Smooth muscle cell (in vitro differentiated cells): ENCODE data around the gene ESAM. TPM values are rescaled to one million over a fixed set of nuclear protein-coding genes. Genes with fewer than 3 reads are reported as not detected.

ENCODE experiments used
- DNase-seq: peaks from one replicate; lab custom pipeline; 2025; ENCODE audit not compliant: unreplicated experiment; lab: John Stamatoyannopoulos, UW
- H2AFZ ChIP-seq: fragments of 200-600 bp; sonication (generic); 2 replicates; pipeline ENCODE4 v1.6.0; 2016; ENCODE audit warnings: antibody characterized with exemption, low read depth, mild to moderate bottlenecking
- H3F3A ChIP-seq: fragments of 200-600 bp; sonication (generic); 2 replicates; pipeline ENCODE4 v1.6.0; 2017; ENCODE audit warnings: antibody characterized with exemption, low read depth
- H3K27ac ChIP-seq: fragments of 200-600 bp; sonication (generic); 2 replicates; pipeline ENCODE4 v1.5.1; 2016; ENCODE audit warnings: low read depth, mild to moderate bottlenecking
- H3K27me3 ChIP-seq: fragments of 200-600 bp; sonication (generic); 2 replicates; pipeline ENCODE4 v1.6.1; 2016; ENCODE audit warnings: low read depth, mild to moderate bottlenecking
- H3K36me3 ChIP-seq: fragments of 200-600 bp; sonication (generic); 2 replicates; pipeline ENCODE4 v1.5.1; 2016; ENCODE audit warnings: low read depth
- H3K4me1 ChIP-seq: fragments of 200-600 bp; sonication (generic); 2 replicates; pipeline ENCODE4 v1.5.1; 2016; ENCODE audit warnings: low read depth
- H3K4me2 ChIP-seq: fragments of 200-600 bp; sonication (generic); 2 replicates; pipeline ENCODE4 v1.6.0; 2016; ENCODE audit warnings: mild to moderate bottlenecking
- H3K4me3 ChIP-seq: fragments of 200-600 bp; sonication (generic); 2 replicates; pipeline ENCODE4 v1.5.1; 2016; ENCODE audit warnings: mild to moderate bottlenecking
- H3K79me2 ChIP-seq: fragments of 200-600 bp; sonication (generic); 2 replicates; pipeline ENCODE4 v1.6.0; 2016; ENCODE audit warnings: low read depth, mild to moderate bottlenecking
- H3K9ac ChIP-seq: fragments of 200-600 bp; sonication (generic); 2 replicates; pipeline ENCODE4 v1.6.0; 2016; ENCODE audit warnings: low read depth
- H3K9me3 ChIP-seq: fragments of 200-600 bp; sonication (generic); replicated peaks from 2 replicates; pipeline ENCODE4 v1.5.1; 2016; ENCODE audit warnings: low read depth
- H4K20me1 ChIP-seq: fragments of 200-600 bp; sonication (generic); 2 replicates; pipeline ENCODE4 v1.6.0; 2016; ENCODE audit warnings: low read depth
- WGBS: methylation state at CpG from one replicate; pipeline ENCODE4 v1.1.7; 2016; ENCODE audit warnings: low lambda C conversion rate; 5-methylcytosine and 5-hydroxymethylcytosine counted together
- polyA plus RNA-seq: library from polyadenylated mRNA; unstranded; fragments of >200 nt; fragmentation: Nextera tagmentation; extraction: Ambion mirVana; gene quantifications from 2 replicates; pipeline ENCODE4 v1.2.1, GENCODE V29; 2016
- total RNA-seq: library from RNA; depleted of rRNA; stranded (reverse); fragments of >200 nt; gene quantifications from 2 replicates; pipeline ENCODE4 v1.2.3, GENCODE V29; 2014
- TF ChIP-seq, protein P1 (sequence below): fragments of 200-600 bp; sonication (generic); IDR thresholded peaks from 2 replicates; pipeline ENCODE4 v1.5.1; 2017; ENCODE audit warnings: borderline replicate concordance, mild to moderate bottlenecking, antibody characterized with exemption; ENCODE audit not compliant: insufficient read depth, poor library complexity, severe bottlenecking

Gene ESAM
- total and polyA plus RNA-seq, 2 experiments from 2014 or later, result 0.31 to 0.94 TPM

DNA sequence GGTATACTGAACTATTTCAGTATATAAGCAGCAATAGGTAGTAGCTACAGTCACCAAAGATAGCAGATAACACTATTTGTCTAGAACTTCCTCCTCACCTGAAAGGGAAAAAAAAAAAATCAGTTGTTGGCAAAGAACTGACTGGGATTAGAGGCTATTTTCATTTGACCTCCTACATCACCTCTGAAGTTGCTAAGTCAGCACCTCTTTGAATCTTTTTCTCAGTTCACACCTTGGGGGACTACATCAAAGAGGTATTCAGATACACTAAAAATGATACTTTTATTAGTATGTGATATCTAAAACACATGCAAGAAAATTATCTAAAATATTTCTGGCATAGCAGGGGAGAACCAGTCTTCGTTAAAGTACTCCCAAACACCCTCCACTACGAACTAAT lies 22.0 kb upstream of the ESAM start:
- no peak overlapping the region for H3K27ac ChIP-seq
- no peaks in the 10 kb centered on the region for H3K9me3 ChIP-seq
- no peaks in the 10 kb centered on the region for H3F3A ChIP-seq
- WGBS, result 100% methylated on average over 2 of the region's 2 CpGs
- peaks cover 71% of the 10 kb centered on the region for H3K79me2 ChIP-seq
- H3K36me3 ChIP-seq, result no peaks in the 10 kb centered on the region
- H3K9ac ChIP-seq, result no peak overlapping the region
- no peak overlapping the region for H2AFZ ChIP-seq
- H3K4me3 ChIP-seq, result no peak overlapping the region
- no peaks in the 10 kb centered on the region for H3K4me1 ChIP-seq
- peaks cover 99% of the 10 kb centered on the region for H4K20me1 ChIP-seq
- H3K4me2 ChIP-seq, result no peak overlapping the region
- TF ChIP-seq, protein P1, sequence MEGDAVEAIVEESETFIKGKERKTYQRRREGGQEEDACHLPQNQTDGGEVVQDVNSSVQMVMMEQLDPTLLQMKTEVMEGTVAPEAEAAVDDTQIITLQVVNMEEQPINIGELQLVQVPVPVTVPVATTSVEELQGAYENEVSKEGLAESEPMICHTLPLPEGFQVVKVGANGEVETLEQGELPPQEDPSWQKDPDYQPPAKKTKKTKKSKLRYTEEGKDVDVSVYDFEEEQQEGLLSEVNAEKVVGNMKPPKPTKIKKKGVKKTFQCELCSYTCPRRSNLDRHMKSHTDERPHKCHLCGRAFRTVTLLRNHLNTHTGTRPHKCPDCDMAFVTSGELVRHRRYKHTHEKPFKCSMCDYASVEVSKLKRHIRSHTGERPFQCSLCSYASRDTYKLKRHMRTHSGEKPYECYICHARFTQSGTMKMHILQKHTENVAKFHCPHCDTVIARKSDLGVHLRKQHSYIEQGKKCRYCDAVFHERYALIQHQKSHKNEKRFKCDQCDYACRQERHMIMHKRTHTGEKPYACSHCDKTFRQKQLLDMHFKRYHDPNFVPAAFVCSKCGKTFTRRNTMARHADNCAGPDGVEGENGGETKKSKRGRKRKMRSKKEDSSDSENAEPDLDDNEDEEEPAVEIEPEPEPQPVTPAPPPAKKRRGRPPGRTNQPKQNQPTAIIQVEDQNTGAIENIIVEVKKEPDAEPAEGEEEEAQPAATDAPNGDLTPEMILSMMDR, result no peak
- H3K27me3 ChIP-seq, result no peaks in the 10 kb centered on the region
- DNase-seq, result no peak

DNA sequence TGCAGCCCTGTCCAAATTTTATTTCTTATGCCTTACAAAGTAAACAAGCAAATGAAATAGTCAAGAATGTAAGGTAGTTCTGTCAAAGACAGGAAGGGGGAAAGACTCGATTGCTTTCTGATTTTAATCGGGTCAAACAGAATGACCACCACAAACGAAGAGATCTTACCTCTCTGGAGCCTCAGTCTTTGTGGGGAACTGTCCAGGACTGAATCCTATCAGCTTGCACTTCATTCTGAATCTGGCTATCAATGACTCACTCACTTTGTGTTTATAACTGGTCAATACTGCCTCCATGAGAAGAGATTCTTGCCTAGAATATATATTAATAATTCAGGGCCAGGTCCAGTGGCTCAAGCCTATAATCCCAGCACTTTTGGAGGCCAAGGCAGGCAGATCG lies 20.9 kb upstream of the ESAM start:
- H3K4me2 ChIP-seq, result no peak overlapping the region
- peaks cover 99% of the 10 kb centered on the region for H4K20me1 ChIP-seq
- TF ChIP-seq, protein P1, result no peak
- H3K79me2 ChIP-seq, result peaks cover 69% of the 10 kb centered on the region
- no peaks in the 10 kb centered on the region for H3K4me1 ChIP-seq
- H3K27me3 ChIP-seq, result no peaks in the 10 kb centered on the region
- no peak for DNase-seq
- H3K27ac ChIP-seq, result no peak overlapping the region
- no peak overlapping the region for H3K9ac ChIP-seq
- H3K36me3 ChIP-seq, result no peaks in the 10 kb centered on the region
- no peaks in the 10 kb centered on the region for H3K9me3 ChIP-seq
- 95% methylated on average over 4 of the region's 4 CpGs for WGBS
- H3F3A ChIP-seq, result no peaks in the 10 kb centered on the region
- H3K4me3 ChIP-seq, result no peak overlapping the region
- no peak overlapping the region for H2AFZ ChIP-seq

GRCh38 chr11:124779568-124779967 lies 17.5 kb upstream of the ESAM start:
- H3K36me3 ChIP-seq, result no peaks in the 10 kb centered on the region
- no peak for DNase-seq
- WGBS, result 26% methylated on average over 1 of the region's 1 CpG
- no peaks in the 10 kb centered on the region for H3F3A ChIP-seq
- peaks cover 95% of the 10 kb centered on the region for H4K20me1 ChIP-seq
- H3K9me3 ChIP-seq, result no peaks in the 10 kb centered on the region
- H2AFZ ChIP-seq, result no peak overlapping the region
- H3K9ac ChIP-seq, result no peak overlapping the region
- TF ChIP-seq, protein P1, result no peak
- H3K27ac ChIP-seq, result no peak overlapping the region
- H3K4me1 ChIP-seq, result no peaks in the 10 kb centered on the region
- no peak overlapping the region for H3K4me3 ChIP-seq
- H3K27me3 ChIP-seq, result no peaks in the 10 kb centered on the region
- H3K4me2 ChIP-seq, result no peak overlapping the region
- peaks cover 75% of the 10 kb centered on the region for H3K79me2 ChIP-seq

- no peak for DNase-seq
- H3K36me3 ChIP-seq, result no peaks in the 10 kb centered on the region
- TF ChIP-seq, protein P1, result no peak
- H3F3A ChIP-seq, result no peaks in the 10 kb centered on the region
- peaks cover 66% of the 10 kb centered on the region for H3K79me2 ChIP-seq
- H2AFZ ChIP-seq, result no peak overlapping the region
- H3K4me3 ChIP-seq, result no peak overlapping the region
- WGBS, result 84% methylated on average over 2 of the region's 2 CpGs
- H3K9me3 ChIP-seq, result no peaks in the 10 kb centered on the region
- H3K9ac ChIP-seq, result no peak overlapping the region
- no peaks in the 10 kb centered on the region for H3K4me1 ChIP-seq
- H3K27ac ChIP-seq, result no peak overlapping the region
- no peaks in the 10 kb centered on the region for H3K27me3 ChIP-seq
- H4K20me1 ChIP-seq, result peaks cover 92% of the 10 kb centered on the region
- no peak overlapping the region for H3K4me2 ChIP-seq
Measured at GRCh38 chr11:124778281-124778680, 16.2 kb upstream of the ESAM start.
